Measurements from ENCODE around the gene KCNJ6.

KCNJ6 gene

DNA sequence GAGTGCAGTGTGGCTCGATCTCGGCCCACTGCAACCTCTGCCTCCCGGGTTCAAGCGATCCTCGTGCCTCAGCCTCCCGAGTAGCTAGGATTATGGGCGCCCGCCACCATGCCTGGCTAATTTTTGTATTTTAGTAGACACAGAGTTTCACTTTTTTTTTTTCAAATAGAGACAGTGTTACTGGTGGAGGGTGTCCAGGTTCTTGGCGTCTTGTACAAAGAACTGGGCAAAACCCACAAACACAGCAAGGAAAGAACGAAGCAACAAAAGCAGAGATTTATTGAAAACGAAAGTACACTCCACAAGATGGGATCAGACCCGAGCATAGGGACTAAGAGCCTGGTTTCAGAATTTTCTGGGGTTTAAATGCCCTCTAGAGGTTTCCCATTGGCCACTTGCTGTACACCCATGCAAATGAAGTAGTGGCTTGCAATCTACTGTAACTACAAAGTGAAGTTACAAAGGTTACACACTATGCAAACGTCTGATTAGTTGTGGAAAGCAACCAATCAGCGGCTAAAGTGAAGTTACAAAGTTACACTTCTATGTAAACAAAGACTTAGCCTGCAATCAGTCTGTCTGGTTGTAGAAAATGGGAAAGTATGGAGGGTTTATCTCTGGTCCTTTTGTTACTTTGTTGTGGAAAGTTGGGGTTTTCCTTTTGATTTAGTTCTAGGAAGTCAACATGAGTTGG lies 350.6 kb downstream of the KCNJ6 start:
- ATAC-seq (no peak), DNase-seq (ENCODE audit: low spot score in 2 of 2) (no peak)
- peaks cover 22% of the 10 kb centered on the region for H3K4me1 Mint-ChIP-seq
- peak overlapping the region; percentile 94 for H3K4me3 Mint-ChIP-seq
- H3K27ac Mint-ChIP-seq, result peak overlapping the region; percentile 99
- H3K36me3 Mint-ChIP-seq, result peaks cover 9% of the 10 kb centered on the region
- no peaks in the 10 kb centered on the region for H3K9me3 Mint-ChIP-seq

DNA sequence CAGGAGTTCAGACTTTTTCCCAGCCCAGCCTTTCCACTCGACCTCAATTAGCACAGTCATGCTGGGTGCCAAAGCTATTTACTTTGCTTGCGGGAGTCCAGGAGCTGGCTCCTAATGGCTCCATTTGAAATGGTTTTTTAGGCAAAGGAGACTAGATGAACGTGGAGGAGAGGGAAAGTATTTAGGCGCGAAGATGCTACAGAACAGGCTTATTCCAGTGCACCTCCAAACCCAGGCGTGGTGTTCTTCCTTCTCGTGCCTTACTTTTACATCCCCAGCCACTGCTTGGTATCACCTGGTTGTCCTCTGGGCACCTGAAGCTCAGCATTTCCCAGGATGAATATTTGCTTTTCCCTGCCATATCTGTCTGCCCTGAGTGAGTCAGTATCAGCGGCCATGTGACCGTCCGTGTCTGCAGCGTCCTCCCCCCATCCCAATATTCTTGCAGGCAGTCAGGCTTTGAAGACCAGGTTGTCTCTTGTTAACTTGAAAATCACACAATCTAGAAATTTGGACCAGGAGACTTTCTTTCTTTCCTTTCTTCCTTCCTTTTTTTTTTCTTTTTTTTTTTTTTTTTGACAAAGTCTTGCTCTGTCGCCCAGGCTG lies 351.2 kb downstream of the KCNJ6 start:
- Mint-ChIP-seq H3K4me1 (peaks cover 22% of the 10 kb centered on the region), H3K4me3 (peak overlapping the region; percentile 94), H3K36me3 (peaks cover 9% of the 10 kb centered on the region), H3K27ac (peak overlapping the region; percentile 99), H3K9me3 (no peaks in the 10 kb centered on the region)
- no peak for ATAC-seq
- no peak for DNase-seq (ENCODE audit: low spot score in 2 of 2)

DNA sequence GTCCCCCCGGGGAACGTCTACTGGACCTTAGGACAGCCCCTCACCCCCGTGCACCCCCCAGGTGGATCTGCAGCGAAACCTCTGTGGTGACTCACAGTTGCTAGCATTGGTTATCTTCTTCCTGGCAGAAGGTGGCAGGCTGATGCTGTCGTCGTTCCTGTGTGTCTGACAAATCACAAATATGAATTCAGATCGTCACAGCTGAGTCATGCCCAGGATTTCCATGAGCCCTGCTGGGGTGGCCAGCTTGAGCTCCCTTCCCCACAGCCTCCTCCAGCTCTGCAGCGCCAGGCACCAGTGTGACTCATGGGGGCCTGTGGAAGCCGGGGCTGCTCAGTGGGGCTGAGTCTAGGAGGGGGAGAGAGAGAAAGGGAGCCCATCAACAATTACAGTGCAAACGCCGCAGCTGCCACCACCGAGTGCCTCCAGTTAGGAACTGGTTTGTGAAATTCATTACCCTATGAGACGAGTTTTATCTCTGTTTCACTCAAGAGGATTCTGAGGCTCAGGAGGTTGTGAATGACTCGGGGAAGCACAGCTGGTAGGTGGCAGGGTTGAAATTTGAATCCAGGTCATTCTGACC lies 351.8 kb downstream of the KCNJ6 start:
- H3K36me3 Mint-ChIP-seq, result peaks cover 9% of the 10 kb centered on the region
- no peaks in the 10 kb centered on the region for H3K9me3 Mint-ChIP-seq
- DNase-seq (ENCODE audit: low spot score in 2 of 2) (peak in 1 of 2 donors; percentile 69), ATAC-seq (peak; percentile 90)
- H3K4me1 Mint-ChIP-seq, result peaks cover 22% of the 10 kb centered on the region
- peak overlapping the region; percentile 94 for H3K4me3 Mint-ChIP-seq
- peak overlapping the region; percentile 99 for H3K27ac Mint-ChIP-seq

DNA sequence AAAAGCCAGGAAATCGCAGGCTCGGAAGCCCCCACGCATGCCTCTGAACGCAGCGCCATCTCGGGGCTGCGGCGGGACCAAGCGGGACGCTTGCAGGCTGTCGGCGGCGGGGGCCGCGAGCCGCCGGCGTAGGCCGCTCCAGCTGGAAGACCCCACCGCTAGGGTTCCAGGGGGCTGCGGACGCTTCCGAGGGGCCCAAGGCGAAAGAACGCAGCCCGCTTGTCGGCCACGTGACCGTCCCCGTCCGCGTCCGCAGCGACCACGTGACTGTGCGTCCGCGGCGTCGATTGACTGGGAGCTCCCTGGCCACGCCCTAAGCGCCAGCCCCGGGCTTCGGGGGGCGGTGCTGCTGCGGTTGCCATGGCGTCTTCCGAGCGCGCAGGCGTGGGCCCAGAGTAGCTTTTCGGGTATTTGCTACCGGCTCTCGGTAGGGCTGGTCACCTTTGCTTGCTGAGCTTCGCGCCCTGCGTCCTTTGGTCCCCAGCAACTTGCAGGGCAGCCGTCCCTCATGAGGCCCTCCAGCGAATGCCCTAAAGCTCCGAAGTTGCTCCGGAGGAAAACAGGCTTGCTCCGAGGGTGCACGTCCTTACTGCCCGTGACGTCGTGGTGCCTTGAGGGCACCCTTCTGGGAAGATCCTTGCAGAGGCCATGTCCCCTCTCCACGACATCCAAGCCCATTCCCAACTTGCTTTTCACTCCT lies 352.5 kb downstream of the KCNJ6 start:
- Mint-ChIP-seq H3K36me3 (peaks cover 9% of the 10 kb centered on the region), H3K4me1 (peaks cover 22% of the 10 kb centered on the region), H3K4me3 (peak overlapping the region; percentile 94), H3K27ac (peak overlapping the region; percentile 99), H3K9me3 (no peaks in the 10 kb centered on the region)
- ATAC-seq (peak; percentile 87), DNase-seq (ENCODE audit: low spot score in 2 of 2) (peak; percentile 80 to 93)

DNA sequence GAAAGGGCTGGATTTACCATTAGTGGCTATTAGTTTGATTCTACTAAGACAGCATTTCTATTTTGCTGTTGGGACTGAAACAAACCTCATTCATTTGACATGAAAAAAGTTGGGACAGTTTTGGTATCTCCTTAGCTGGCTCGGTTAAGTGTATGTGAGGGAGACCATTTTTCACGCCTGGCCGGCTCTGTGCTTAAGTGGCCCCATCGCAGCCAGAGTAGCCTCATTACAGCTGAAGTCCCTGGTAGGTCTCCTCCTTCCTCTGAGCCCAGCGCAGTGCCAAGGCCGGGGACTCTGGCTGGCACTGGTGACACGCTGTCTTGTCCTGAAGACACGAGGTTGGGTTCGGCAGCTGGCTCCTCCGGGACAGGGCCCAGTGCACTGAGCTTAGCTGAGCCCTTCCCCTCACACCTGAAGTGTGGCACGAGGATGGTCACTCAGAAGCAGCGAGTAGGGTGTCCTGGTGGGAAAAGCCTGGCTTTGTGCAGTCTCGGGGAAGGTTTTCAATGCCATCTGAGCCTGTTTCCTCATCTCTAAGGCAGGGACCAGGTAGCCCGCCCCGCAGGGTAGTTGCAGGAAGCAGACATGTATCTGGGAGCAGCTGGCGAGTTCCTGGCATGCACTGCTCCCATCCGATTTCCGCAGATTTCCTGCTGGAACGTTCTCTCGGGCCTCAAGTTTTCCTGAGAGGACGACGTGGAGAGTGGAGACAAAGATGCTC lies 353.2 kb downstream of the KCNJ6 start:
- ATAC-seq, result no peak

DNA sequence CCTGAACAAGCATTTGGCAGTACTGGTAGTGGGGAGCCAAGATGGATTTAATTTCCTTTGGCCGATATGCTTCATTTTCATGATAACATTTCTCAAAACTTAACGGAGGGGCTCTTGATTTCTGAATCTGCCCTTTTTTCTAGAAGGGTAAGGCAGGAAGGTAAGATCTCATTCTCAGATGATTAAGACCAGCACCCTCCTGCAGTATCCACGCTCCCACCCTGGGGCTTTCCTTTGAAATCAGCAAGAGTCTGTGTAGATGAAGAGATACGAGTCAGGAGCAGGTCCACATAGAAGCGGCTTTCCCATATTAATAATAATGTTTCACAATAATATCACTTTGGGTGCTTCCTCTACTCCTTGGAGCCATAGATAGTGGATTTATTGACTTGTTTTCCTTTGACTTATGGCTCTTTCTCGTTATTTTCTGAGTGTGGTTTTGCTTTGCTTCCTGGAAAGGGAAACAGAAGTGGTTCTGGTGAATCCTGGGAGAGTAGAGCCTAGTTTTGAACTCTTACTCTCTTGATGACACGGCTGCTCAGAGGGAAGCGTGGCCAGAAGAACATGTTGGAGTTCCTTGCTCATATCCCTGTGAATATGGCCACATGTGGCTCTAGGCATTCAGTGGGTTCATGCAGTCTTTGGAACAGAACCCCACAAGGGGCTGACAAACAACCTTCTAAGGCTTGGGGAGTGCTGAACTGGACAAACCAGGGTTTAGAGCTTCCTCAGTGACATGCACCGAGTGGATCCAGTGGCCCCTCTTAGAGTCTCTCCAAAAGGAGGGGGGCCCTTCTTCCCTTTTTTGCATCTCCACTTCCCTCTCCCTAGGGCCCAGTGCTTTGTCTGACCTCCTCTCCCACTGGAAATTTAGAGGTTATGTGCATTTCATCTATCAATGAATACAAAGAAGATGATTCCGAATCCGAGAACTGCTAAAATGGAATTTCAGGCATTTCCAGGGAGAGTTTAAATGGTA lies 354.0 kb downstream of the KCNJ6 start:
- peak in 1 of 2 donors; percentile 45 for DNase-seq (ENCODE audit: low spot score in 2 of 2)
- Mint-ChIP-seq H3K4me3 (peak overlapping the region; percentile 94), H3K36me3 (peaks cover 9% of the 10 kb centered on the region), H3K9me3 (no peaks in the 10 kb centered on the region), H3K4me1 (peaks cover 22% of the 10 kb centered on the region), H3K27ac (peak overlapping the region; percentile 99)
- no peak for ATAC-seq

More for the DNA sequence above, 353.2 kb downstream of the KCNJ6 start:
- H3K27ac Mint-ChIP-seq, result peak overlapping the region; percentile 99
- H3K36me3 Mint-ChIP-seq, result peaks cover 9% of the 10 kb centered on the region
- no peaks in the 10 kb centered on the region for H3K9me3 Mint-ChIP-seq
- DNase-seq (ENCODE audit: low spot score in 2 of 2), result no peak
- H3K4me3 Mint-ChIP-seq, result peak overlapping the region; percentile 94
- peaks cover 22% of the 10 kb centered on the region for H3K4me1 Mint-ChIP-seq

DNA sequence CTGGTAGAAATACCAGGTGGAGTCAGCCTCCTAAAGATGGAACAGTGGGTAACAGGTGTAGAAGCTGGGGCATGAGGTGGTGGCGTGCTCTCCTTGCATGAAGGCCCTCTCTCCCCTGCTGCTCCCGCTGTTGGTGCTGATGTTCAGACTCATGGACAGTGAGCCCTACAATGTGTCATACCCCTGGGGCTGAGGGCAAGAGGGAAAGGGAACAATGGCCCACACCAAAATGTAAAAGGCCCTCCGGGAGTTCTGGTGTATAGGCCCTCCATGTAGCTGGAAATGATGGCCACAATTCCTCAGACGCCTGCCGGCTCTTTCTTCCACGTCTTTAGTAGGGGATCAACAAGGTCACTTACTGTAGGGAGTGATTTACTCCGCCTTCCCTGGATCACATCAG lies 354.8 kb downstream of the KCNJ6 start:
- Mint-ChIP-seq H3K36me3 (peaks cover 9% of the 10 kb centered on the region), H3K4me1 (peaks cover 22% of the 10 kb centered on the region), H3K4me3 (no peak overlapping the region), H3K9me3 (no peaks in the 10 kb centered on the region), H3K27ac (no peak overlapping the region)
- DNase-seq (ENCODE audit: low spot score in 2 of 2), result peak in 1 of 2 donors; percentile 45
- no peak for ATAC-seq

DNA sequence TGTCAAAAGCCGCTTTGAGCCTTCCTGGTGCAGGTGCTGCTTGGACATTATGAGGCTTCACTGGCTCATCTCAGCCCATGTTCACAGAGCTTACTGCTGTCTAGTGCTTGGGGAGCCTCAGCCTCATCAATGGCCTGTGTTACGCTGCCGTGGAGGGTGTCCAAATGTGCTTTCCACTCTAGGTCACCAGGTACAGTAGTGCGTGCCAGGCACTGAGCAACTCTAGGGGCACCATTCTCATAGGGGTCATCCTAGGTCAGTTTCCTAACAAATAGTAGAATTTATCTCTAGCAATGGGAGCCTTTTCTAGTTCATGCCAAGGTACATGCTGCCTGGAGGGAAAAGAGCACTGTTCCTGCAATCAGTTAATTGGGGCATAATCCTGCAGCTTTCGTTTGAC lies 355.9 kb downstream of the KCNJ6 start:
- H3K27ac Mint-ChIP-seq, result no peak overlapping the region
- peaks cover 9% of the 10 kb centered on the region for H3K36me3 Mint-ChIP-seq
- peak in 1 of 2 donors; percentile 44 for DNase-seq (ENCODE audit: low spot score in 2 of 2)
- H3K4me1 Mint-ChIP-seq, result peaks cover 13% of the 10 kb centered on the region
- H3K4me3 Mint-ChIP-seq, result no peak overlapping the region
- no peak for ATAC-seq
- H3K9me3 Mint-ChIP-seq, result no peaks in the 10 kb centered on the region

DNA sequence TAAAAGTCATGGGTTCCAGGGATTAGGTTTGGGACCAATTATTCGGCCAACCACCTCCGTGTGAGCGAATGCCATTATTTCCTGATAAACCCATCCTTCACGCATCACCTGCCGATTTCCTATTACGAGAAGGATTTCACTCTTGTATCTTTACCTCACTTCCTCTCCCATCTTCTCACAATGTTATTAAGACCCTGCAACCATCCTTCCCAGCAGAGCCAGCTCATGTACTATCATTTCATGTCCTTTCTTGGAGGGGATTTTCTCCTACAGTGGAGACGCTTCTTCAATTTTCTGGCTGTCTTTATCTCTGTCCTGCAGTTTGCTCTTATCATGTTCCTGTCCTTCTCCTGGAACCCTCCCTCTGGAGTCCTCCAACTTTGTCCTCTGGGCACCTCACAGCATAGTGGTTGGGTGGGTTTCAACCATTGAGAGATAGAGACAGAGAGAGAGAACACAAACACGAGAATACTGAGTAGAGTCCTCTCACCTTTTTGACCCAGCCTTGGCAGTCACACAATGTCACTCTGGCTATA lies 357.5 kb downstream of the KCNJ6 start:
- Mint-ChIP-seq H3K36me3 (peaks cover 2% of the 10 kb centered on the region), H3K9me3 (no peaks in the 10 kb centered on the region), H3K27ac (no peak overlapping the region), H3K4me1 (no peaks in the 10 kb centered on the region), H3K4me3 (no peak overlapping the region)
- DNase-seq (ENCODE audit: low spot score in 2 of 2) (no peak), ATAC-seq (no peak)
